Frontal cortex (tissue), 4 donors: ENCODE measurements around the gene PALM2AKAP2. TPM values are rescaled to one million over a fixed set of nuclear protein-coding genes. Genes with fewer than 3 reads are reported as not detected.
"Not testable (repeated sequence)": the region's sequence is repeated elsewhere in the genome, so short reads cannot be mapped to it uniquely, and the experiment has no call there.

Experiments
- DNase-seq, 2 donors: peaks; one replicate each; pipeline ENCODE4 v3.0.0; 2012; ENCODE audit warnings: low spot score in 2 of 2
- FAIRE-seq: peaks from 2 replicates; lab custom pipeline; 2012; peaks lifted over from hg19 to GRCh38; lab: Jason Lieb, UNC
- total RNA-seq: library from RNA; depleted of rRNA; stranded (reverse); fragments of >200 nt; gene quantifications from one replicate; pipeline ENCODE4 v1.2.3, GENCODE V29; 2014
- donor health status: control.
- donor health status: control.
- donor health status: control.

Gene PALM2AKAP2
- total RNA-seq, 1 donor from 2014 or later = 4.1 TPM

GRCh38 chr9:109799141-109799540, 19.1 kb downstream of the PALM2AKAP2 start:
- no peak for FAIRE-seq
- no peak for DNase-seq

DNA sequence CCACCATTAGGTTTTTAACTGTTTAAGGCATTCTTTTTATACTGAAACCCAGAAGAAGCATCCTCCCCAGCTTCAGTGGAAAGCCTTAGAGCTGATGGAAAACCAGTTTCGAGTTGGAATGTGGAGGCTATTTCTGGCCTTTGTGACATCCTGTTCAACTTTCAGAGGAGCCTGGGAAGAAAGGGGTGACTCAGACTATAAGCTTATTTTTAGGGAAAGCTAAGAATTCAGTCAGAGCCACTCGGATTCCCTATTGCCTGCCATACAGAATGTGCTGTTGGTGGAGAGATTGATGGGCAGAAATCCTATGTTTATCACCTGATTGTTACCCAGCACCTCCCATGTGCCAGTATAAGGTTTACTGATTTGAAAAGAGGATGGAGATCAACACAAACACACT, 19.8 kb downstream of the PALM2AKAP2 start:
- no peak for DNase-seq
- FAIRE-seq = no peak

DNA sequence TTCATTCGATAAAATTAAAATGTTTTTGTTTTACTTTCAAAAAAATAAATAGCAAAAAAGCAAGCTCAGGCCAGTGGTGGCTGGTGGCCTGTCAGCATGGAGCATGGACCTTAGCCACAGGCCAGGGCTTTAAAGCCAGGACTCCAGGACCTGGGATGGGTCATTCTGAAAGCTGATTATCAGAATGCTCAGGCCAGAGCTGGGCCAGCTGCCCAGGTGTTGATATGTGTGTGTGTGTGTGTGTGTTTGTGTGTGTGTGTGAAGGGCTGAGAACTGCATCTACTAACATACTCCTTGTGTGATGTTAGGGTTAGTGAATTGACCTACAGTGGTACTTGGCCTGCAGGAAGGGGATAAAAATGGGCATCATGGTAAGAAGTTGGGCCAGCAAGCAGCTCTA, 21.5 kb downstream of the PALM2AKAP2 start:
- DNase-seq (no peak), FAIRE-seq (no peak)

GRCh38 chr9:109802491-109802890, 22.5 kb downstream of the PALM2AKAP2 start:
- FAIRE-seq (no peak), DNase-seq (no peak)

- DNase-seq = no peak
- FAIRE-seq = no peak
These were observed 25.1 kb downstream of the PALM2AKAP2 start for GRCh38 chr9:109805050-109805449.

DNA sequence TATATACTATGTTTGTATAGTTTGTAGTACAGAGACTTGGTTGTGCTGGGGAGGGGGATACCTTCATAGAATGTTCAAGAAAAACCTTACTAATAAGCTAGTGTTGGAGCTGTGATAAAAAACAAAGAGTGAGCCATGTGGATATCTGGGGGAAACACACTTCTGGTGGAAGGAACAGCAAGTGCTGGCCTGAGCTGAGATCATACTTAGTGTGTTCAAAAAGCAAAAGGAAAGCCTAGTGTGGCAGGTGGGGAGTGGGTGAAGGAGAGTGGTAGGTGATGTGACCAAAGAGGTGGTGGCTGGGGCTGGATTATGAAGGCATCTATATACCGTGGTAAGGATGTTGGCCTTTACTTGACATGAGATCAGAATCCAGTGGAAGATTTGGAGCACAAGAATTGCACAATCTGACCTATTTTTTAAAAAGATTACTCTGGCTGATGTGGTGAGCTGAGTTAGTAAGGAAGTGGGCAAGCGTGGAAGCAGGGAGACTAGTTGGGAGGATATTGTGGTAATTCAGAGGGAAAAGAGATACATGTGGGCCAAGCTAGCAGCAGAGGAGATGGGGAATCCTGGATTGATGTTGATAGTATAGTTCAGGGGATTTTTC, 26.6 kb downstream of the PALM2AKAP2 start:
- DNase-seq (no peak), FAIRE-seq (no peak)

- FAIRE-seq = no peak
- DNase-seq = no peak
These were observed 31.9 kb downstream of the PALM2AKAP2 start for GRCh38 chr9:109811876-109812275.

DNA sequence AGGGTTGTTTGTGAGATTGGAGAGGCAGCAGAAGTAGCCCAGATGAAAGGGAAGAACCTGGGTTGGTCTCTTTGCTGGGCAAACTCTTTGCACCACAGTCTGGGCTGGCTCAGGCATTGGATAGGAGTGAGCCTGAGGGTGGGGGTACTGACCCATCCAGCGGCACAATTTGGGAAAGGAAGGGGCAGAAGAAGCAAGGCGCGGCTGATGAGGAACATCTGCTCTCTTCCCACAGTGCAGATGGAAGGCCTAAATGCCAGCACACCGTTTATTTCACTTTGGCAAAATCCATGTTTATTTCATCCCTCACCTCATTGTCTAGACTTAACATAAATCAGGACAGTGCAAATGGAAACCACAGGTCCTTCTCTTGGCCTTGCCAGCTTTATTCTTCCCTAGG, 32.3 kb downstream of the PALM2AKAP2 start:
- DNase-seq (no peak), FAIRE-seq (no peak)

DNA sequence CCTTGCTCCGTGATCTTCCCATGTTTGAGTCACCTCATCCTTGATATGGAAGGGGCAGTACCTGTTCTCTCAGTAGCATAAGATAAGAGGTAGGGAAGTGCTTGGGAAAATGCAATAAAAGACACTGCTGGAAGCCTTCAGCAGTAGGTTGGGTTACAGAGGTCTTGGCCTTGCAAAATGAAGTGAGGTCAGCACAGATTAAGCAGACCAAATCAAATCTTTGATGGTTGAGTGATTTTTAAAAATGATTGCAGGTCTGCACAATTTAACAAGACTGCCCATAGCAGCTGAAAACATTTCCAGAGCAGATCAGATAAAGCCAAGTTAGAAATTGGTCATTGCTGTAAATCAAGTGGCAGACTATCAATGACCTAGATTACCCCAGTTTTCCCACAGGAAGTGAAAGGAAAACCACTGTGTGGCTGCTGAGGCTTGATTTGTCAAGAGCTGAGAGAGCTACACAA, 32.9 kb downstream of the PALM2AKAP2 start:
- DNase-seq (no peak), FAIRE-seq (no peak)

- DNase-seq (no peak), FAIRE-seq (no peak)
These were observed 33.3 kb downstream of the PALM2AKAP2 start for GRCh38 chr9:109813303-109813702.

DNA sequence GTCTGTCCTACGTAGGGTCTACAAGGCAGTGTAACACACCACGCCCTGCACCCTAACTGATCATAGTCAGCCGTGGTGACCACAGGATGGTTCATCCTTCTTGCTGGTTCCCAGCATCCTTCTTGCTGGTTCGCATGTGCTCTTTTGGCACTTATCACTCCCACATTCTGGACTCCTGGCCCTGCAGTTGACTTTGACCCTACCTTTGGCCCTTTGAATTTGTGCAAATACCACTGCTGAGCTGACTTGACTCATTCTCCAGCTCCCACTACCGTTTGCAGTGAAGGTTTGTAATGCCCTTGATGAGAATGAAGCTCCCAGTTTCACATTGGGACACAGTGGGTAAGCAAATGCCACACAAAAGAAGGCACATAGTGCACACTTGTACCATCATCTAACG, 33.8 kb downstream of the PALM2AKAP2 start:
- DNase-seq (no peak), FAIRE-seq (no peak)

GRCh38 chr9:109815366-109815947, 35.5 kb downstream of the PALM2AKAP2 start:
- no peak for FAIRE-seq

GRCh38 chr9:109816490-109816889, 36.5 kb downstream of the PALM2AKAP2 start:
- FAIRE-seq (no peak), DNase-seq (no peak)

More at GRCh38 chr9:109815366-109815947, 35.5 kb downstream of the PALM2AKAP2 start:
- DNase-seq = no peak

GRCh38 chr9:109817146-109817845, 37.3 kb downstream of the PALM2AKAP2 start:
- FAIRE-seq = no peak

DNA sequence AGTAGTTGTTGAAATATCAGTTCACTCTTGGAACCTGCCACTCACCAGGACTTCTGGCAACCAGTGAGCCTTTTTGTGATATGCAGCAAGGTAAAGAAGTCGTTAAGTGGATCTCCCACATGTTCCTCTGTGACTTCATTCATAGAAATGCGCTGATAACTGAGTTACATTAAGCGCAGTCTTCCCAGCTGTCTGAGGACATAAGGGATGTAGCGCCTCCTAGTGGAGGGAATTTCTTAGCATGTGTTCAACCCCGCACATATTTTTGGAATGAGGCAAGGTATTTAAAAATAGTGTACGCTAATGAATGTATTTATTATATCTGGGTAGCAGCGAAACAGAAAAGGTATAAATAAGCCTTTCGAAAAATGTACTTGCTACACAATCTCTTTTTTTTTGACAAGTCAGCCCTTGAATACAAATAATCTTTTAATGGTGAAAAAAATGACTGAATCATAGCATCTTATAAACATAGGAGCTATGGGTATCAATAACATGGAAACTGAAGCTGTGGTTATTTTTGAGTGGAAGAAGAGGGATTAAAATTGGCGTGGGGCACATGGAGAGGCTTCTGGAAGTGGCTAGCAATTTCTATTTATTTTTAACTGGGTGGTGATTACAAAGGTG, 38.0 kb downstream of the PALM2AKAP2 start:
- DNase-seq (peak; percentile 17 to 54), FAIRE-seq (peak; percentile 74)

More at GRCh38 chr9:109817146-109817845, 37.3 kb downstream of the PALM2AKAP2 start:
- DNase-seq = no peak

DNA sequence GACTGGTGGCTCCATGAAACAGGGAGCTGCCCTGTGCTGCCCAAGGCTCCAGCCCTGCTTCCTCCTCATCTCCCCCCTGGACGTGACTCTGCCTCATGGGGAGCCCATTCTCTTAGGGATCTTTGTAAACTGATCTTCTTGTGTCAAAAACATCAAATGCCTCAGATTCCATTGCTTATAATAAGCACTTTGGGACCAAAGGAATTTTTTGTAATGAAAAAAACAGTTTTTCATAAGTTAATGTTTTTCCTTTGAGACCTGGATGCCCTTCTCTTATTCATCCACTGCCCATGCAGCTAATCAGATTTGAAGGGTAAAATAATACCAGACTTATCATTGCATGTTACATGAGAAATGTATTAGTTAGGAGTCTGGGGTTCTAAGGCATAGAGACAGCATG, 41.7 kb downstream of the PALM2AKAP2 start:
- FAIRE-seq = no peak

GRCh38 chr9:109825383-109825782, 45.4 kb downstream of the PALM2AKAP2 start:
- DNase-seq, FAIRE-seq: not testable (repeated sequence)

More for the DNA sequence above, 41.7 kb downstream of the PALM2AKAP2 start:
- DNase-seq = no peak

DNA sequence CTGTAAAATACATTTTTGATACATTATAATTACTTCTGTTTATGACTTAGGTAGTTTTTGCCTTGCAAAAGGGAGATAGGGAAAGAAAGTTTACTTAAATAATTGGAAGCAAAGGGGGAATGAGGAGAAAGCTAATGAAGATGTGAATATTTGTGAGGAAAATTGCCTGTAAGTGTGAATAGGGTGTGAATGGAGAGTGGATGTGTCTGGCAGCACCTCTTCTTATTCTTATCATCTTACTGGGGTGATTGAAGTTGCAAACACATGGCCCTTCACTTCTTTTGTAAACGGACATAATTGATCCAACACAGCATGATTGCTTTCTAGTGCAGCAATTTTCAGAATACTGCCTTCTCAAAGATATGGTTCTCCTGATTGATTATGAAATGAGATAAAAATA, 46.6 kb downstream of the PALM2AKAP2 start:
- FAIRE-seq (no peak), DNase-seq (no peak)

- FAIRE-seq = no peak
These were observed 48.3 kb downstream of the PALM2AKAP2 start for GRCh38 chr9:109828254-109828653.

More at GRCh38 chr9:109828254-109828653, 48.3 kb downstream of the PALM2AKAP2 start:
- no peak for DNase-seq
